HG03521 (cell line): ENCODE results near the gene KCTD16.

ENCODE experiments used
- ATAC-seq: cut with Tn5 transposase; IDR thresholded peaks from one replicate; pipeline ENCODE4 v1.9.1; 2021; ENCODE audit warnings: mild to moderate bottlenecking, moderate library complexity; ENCODE audit not compliant: unreplicated experiment

Gene KCTD16

GRCh38 chr5:144438237-144438636, 267.6 kb downstream of the KCTD16 start:
- no peak for ATAC-seq

GRCh38 chr5:144448457-144448856, 277.8 kb downstream of the KCTD16 start:
- ATAC-seq, result no peak

GRCh38 chr5:144451187-144451973, 280.7 kb downstream of the KCTD16 start:
- ATAC-seq, result no peak

- ATAC-seq, result no peak
Observed at GRCh38 chr5:144453753-144454152, 283.1 kb downstream of the KCTD16 start.

GRCh38 chr5:144457160-144457559, 286.5 kb downstream of the KCTD16 start:
- no peak for ATAC-seq

GRCh38 chr5:144458216-144458615, 287.5 kb downstream of the KCTD16 start:
- no peak for ATAC-seq

GRCh38 chr5:144460600-144460999, 289.9 kb downstream of the KCTD16 start:
- no peak for ATAC-seq

- no peak for ATAC-seq
Observed at GRCh38 chr5:144462577-144462976, 291.9 kb downstream of the KCTD16 start.

GRCh38 chr5:144463481-144464223, 293.0 kb downstream of the KCTD16 start:
- no peak for ATAC-seq

- no peak for ATAC-seq
Observed at GRCh38 chr5:144464306-144464705, 293.6 kb downstream of the KCTD16 start.

- no peak for ATAC-seq
Observed at GRCh38 chr5:144465441-144465840, 294.8 kb downstream of the KCTD16 start.

GRCh38 chr5:144467792-144468191, 297.1 kb downstream of the KCTD16 start:
- no peak for ATAC-seq

- no peak for ATAC-seq
Observed at GRCh38 chr5:144468571-144468970, 297.9 kb downstream of the KCTD16 start.

- ATAC-seq, result no peak
Observed at GRCh38 chr5:144469106-144469505, 298.4 kb downstream of the KCTD16 start.

- ATAC-seq, result no peak
Observed at GRCh38 chr5:144472221-144472620, 301.5 kb downstream of the KCTD16 start.

- ATAC-seq, result no peak
Observed at GRCh38 chr5:144473650-144474049, 303.0 kb downstream of the KCTD16 start.

- no peak for ATAC-seq
Observed at GRCh38 chr5:144478565-144478964, 307.9 kb downstream of the KCTD16 start.

- no peak for ATAC-seq
Observed at GRCh38 chr5:144481861-144482260, 311.2 kb downstream of the KCTD16 start.

GRCh38 chr5:144484124-144484897, 313.6 kb downstream of the KCTD16 start:
- ATAC-seq, result no peak

- no peak for ATAC-seq
Observed at GRCh38 chr5:144485540-144485939, 314.9 kb downstream of the KCTD16 start.

- ATAC-seq, result no peak
Observed at GRCh38 chr5:144487207-144487606, 316.5 kb downstream of the KCTD16 start.
